ENCODE data around the gene ZNF839. TPM values are rescaled to one million over a fixed set of nuclear protein-coding genes. Genes with fewer than 3 reads are reported as not detected.

The ZNF839 gene
- total RNA-seq, 1 donor from 2014 or later, result 9.8 TPM

- no peak for DNase-seq (ENCODE audit: low read depth)
- H3K36me3 ChIP-seq (ENCODE audit: control insufficient read depth, insufficient read depth, low read length), result no peaks in the 10 kb centered on the region
- H3K27me3 ChIP-seq (ENCODE audit: control insufficient read depth, insufficient read depth, low read length), result no peaks in the 10 kb centered on the region
- no peak for TF ChIP-seq CTCF (IDR thresholded peaks at IDR 0.05; ENCODE audit: insufficient read depth, low read length, poor library complexity, severe bottlenecking)
- H3K4me3 ChIP-seq (ENCODE audit: low read depth, low read length), result no peak overlapping the region
These were observed 67.5 kb downstream of the ZNF839 start for GRCh38 chr14:102387086-102387485.

GRCh38 chr14:102389246-102389645 is 69.7 kb downstream of the ZNF839 start:
- Histone ChIP-seq H3K4me3 (ENCODE audit: low read depth, low read length) (no peak overlapping the region), H3K36me3 (ENCODE audit: control insufficient read depth, insufficient read depth, low read length) (no peaks in the 10 kb centered on the region), H3K27me3 (ENCODE audit: control insufficient read depth, insufficient read depth, low read length) (no peaks in the 10 kb centered on the region)
- TF ChIP-seq CTCF (IDR thresholded peaks at IDR 0.05; ENCODE audit: insufficient read depth, low read length, poor library complexity, severe bottlenecking), result no peak
- no peak for DNase-seq (ENCODE audit: low read depth)

GRCh38 chr14:102390064-102390855 is 70.7 kb downstream of the ZNF839 start:
- TF ChIP-seq CTCF (IDR thresholded peaks at IDR 0.05; ENCODE audit: insufficient read depth, low read length, poor library complexity, severe bottlenecking), result no peak
- Histone ChIP-seq H3K27me3 (ENCODE audit: control insufficient read depth, insufficient read depth, low read length) (no peaks in the 10 kb centered on the region), H3K4me3 (ENCODE audit: low read depth, low read length) (no peak overlapping the region), H3K36me3 (ENCODE audit: control insufficient read depth, insufficient read depth, low read length) (no peaks in the 10 kb centered on the region)
- no peak for DNase-seq (ENCODE audit: low read depth)

Other genes with a start within 250 kb of the ZNF839 start
- gene HSP90AA1, start 232.7 kb upstream of the ZNF839 start, total RNA-seq, result 648 and 691 TPM in 2 replicates
- gene WDR20, start 179.8 kb upstream of the ZNF839 start, total RNA-seq, result 14.0 and 16.2 TPM in 2 replicates
- gene MOK, start 14.6 kb upstream of the ZNF839 start, total RNA-seq, result 5.1 and 6.4 TPM in 2 replicates
- gene CINP, start 43.1 kb downstream of the ZNF839 start, total RNA-seq, result 32.6 and 33.7 TPM in 2 replicates
- gene TECPR2, start 43.2 kb downstream of the ZNF839 start, total RNA-seq, result 16.6 and 16.9 TPM in 2 replicates
- 35.6 and 43.9 TPM in 2 replicates for gene ANKRD9, start 190.0 kb downstream of the ZNF839 start, total RNA-seq